IPS DF 4.7 (cell line): Measurements from ENCODE around the gene WDPCP.
"Not testable (repeated sequence)": the region's sequence is repeated elsewhere in the genome, so short reads cannot be mapped to it uniquely, and the experiment has no call there.

Source experiments
- DNase-seq: peaks from one replicate; pipeline ENCODE4 v3.0.0-alpha.2; 2013; ENCODE audit warnings: low spot score; ENCODE audit errors: extremely low read depth

The WDPCP gene

GRCh38 chr2:63588385-63589147 is at the start of gene WDPCP, which contains the start of gene MDH1:
Gene WDPCP (minus strand): TSS chr2:63588477. CDS start chr2:63588271, 206 bp downstream.
Gene MDH1 (plus strand): TSS chr2:63588963. CDS start chr2:63589044, 81 bp downstream.
- peak; percentile 98 for DNase-seq

GRCh38 chr2:63632382-63632781 is 44.1 kb upstream of the WDPCP start:
- DNase-seq, result no peak

- no peak for DNase-seq
Observed at GRCh38 chr2:63631501-63631900, 43.2 kb upstream of the WDPCP start.

- no peak for DNase-seq
Observed at GRCh38 chr2:63628403-63628942, 40.2 kb upstream of the WDPCP start.

GRCh38 chr2:63627866-63628265 is 39.6 kb upstream of the WDPCP start:
- DNase-seq, result no peak

- DNase-seq, result not testable (repeated sequence)
Observed at GRCh38 chr2:63623763-63624162, 35.5 kb upstream of the WDPCP start.

GRCh38 chr2:63622751-63623150 is 34.5 kb upstream of the WDPCP start:
- no peak for DNase-seq

- no peak for DNase-seq
Observed at GRCh38 chr2:63619328-63619727, 31.1 kb upstream of the WDPCP start.

- no peak for DNase-seq
Observed at GRCh38 chr2:63617366-63617765, 29.1 kb upstream of the WDPCP start.

GRCh38 chr2:63614983-63615945 is 27.0 kb upstream of the WDPCP start:
- DNase-seq, result peak; percentile 66

- peak; percentile 74 for DNase-seq
Observed at GRCh38 chr2:63614448-63614968, 26.2 kb upstream of the WDPCP start.

GRCh38 chr2:63613391-63613901 is 25.2 kb upstream of the WDPCP start:
- no peak for DNase-seq

GRCh38 chr2:63610525-63610924 is 22.2 kb upstream of the WDPCP start:
- no peak for DNase-seq

- not testable (repeated sequence) for DNase-seq
Observed at GRCh38 chr2:63608865-63609264, 20.6 kb upstream of the WDPCP start.

- DNase-seq, result no peak
Observed at GRCh38 chr2:63604666-63605065, 16.4 kb upstream of the WDPCP start.

GRCh38 chr2:63600881-63601460 is 12.7 kb upstream of the WDPCP start:
- no peak for DNase-seq

GRCh38 chr2:63598981-63599380 is 10.7 kb upstream of the WDPCP start:
- DNase-seq, result no peak

GRCh38 chr2:63596401-63596883 is 8.2 kb upstream of the WDPCP start:
- DNase-seq, result no peak

GRCh38 chr2:63594660-63595059 is 6.4 kb upstream of the WDPCP start:
- DNase-seq, result no peak

- no peak for DNase-seq
Observed at GRCh38 chr2:63591566-63592175, 3.4 kb upstream of the WDPCP start.
